ENCODE data around the gene CCR5AS.

Gene CCR5AS

DNA sequence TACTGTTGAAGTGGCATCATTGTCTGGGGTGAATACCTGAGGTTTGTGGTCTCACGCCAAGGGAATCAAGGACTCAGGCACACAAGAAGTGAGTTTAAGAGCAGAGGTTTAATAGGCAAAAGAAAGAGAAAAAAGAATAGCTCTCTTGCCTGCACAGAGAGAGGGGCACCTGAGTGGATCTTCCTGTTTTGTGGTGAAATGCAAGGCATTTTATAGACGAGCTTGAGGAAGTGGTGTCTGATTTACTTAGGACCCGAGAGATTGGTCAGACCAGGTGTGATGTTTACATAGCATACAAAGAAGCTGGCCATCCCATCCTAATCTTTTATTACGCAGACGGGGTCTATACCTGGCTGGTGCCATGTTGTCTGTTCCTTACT lies 22.9 kb downstream of the CCR5AS start:
- no peak for DNase-seq (ENCODE audit: low read depth, low spot score)
- Mint-ChIP-seq H3K4me3 (no peak overlapping the region), H3K27ac (ENCODE audit: unreplicated experiment) (no peak overlapping the region), H3K27me3 (ENCODE audit: low read depth) (peaks cover 12% of the 10 kb centered on the region), H3K36me3 (ENCODE audit: low read depth) (no peaks in the 10 kb centered on the region), H3K9me3 (peaks cover 6% of the 10 kb centered on the region), H3K4me1 (no peaks in the 10 kb centered on the region)
- TF ChIP-seq, protein P1, sequence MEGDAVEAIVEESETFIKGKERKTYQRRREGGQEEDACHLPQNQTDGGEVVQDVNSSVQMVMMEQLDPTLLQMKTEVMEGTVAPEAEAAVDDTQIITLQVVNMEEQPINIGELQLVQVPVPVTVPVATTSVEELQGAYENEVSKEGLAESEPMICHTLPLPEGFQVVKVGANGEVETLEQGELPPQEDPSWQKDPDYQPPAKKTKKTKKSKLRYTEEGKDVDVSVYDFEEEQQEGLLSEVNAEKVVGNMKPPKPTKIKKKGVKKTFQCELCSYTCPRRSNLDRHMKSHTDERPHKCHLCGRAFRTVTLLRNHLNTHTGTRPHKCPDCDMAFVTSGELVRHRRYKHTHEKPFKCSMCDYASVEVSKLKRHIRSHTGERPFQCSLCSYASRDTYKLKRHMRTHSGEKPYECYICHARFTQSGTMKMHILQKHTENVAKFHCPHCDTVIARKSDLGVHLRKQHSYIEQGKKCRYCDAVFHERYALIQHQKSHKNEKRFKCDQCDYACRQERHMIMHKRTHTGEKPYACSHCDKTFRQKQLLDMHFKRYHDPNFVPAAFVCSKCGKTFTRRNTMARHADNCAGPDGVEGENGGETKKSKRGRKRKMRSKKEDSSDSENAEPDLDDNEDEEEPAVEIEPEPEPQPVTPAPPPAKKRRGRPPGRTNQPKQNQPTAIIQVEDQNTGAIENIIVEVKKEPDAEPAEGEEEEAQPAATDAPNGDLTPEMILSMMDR (conservative IDR thresholded peaks at IDR 0.05): no peak

- TF ChIP-seq, protein P1 (conservative IDR thresholded peaks at IDR 0.05): no peak
Observed at GRCh38 chr3:46383211-46383950, 23.5 kb downstream of the CCR5AS start.

GRCh38 chr3:46381625-46382024 lies 25.2 kb downstream of the CCR5AS start:
- Mint-ChIP-seq H3K4me1 (no peaks in the 10 kb centered on the region), H3K27me3 (ENCODE audit: low read depth) (peaks cover 23% of the 10 kb centered on the region), H3K4me3 (no peak overlapping the region), H3K36me3 (ENCODE audit: low read depth) (no peaks in the 10 kb centered on the region), H3K27ac (ENCODE audit: unreplicated experiment) (no peak overlapping the region), H3K9me3 (peaks cover 6% of the 10 kb centered on the region)
- no peak for DNase-seq (ENCODE audit: low read depth, low spot score)
- TF ChIP-seq, protein P1 (conservative IDR thresholded peaks at IDR 0.05): no peak

More at GRCh38 chr3:46383211-46383950, 23.5 kb downstream of the CCR5AS start:
- H3K27ac Mint-ChIP-seq (ENCODE audit: unreplicated experiment): no peak overlapping the region
- no peak for DNase-seq (ENCODE audit: low read depth, low spot score)
- no peaks in the 10 kb centered on the region for H3K4me1 Mint-ChIP-seq
- no peaks in the 10 kb centered on the region for H3K36me3 Mint-ChIP-seq (ENCODE audit: low read depth)
- H3K4me3 Mint-ChIP-seq: no peak overlapping the region
- H3K9me3 Mint-ChIP-seq: peaks cover 6% of the 10 kb centered on the region
- H3K27me3 Mint-ChIP-seq (ENCODE audit: low read depth): peaks cover 13% of the 10 kb centered on the region

GRCh38 chr3:46380471-46381221 lies 26.2 kb downstream of the CCR5AS start:
- TF ChIP-seq, protein P1 (conservative IDR thresholded peaks at IDR 0.05): no peak
- peaks cover 29% of the 10 kb centered on the region for H3K27me3 Mint-ChIP-seq (ENCODE audit: low read depth)
- no peak for DNase-seq (ENCODE audit: low read depth, low spot score)
- H3K36me3 Mint-ChIP-seq (ENCODE audit: low read depth): no peaks in the 10 kb centered on the region
- H3K4me1 Mint-ChIP-seq: no peaks in the 10 kb centered on the region
- H3K4me3 Mint-ChIP-seq: no peak overlapping the region
- H3K27ac Mint-ChIP-seq (ENCODE audit: unreplicated experiment): no peak overlapping the region
- H3K9me3 Mint-ChIP-seq: peaks cover 3% of the 10 kb centered on the region

DNA sequence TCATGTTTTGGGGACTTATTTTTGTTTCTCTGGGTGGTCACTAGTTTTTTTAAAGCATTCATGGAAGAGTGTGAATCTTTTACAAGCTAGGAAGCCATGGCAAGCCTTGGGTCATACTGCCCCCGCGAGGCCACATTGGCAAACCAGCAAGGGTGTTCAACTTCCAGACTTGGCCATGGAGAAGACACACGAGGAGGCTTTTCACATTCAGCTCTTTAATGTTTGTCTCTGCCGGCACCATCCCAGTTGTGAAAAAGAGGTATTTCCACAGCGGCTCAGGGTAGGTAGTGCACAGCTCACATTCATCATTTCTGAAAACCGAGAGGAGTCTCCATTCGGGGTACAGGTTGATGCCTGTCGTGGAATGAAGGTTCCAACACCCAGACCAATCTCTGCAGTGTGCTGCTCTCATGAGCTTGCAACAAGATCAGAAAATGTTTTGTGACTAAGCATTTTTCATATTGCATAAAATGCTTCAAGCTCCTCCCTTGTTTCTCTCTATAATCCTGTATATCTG lies 28.4 kb downstream of the CCR5AS start:
- no peaks in the 10 kb centered on the region for H3K36me3 Mint-ChIP-seq (ENCODE audit: low read depth)
- no peaks in the 10 kb centered on the region for H3K4me1 Mint-ChIP-seq
- no peak overlapping the region for H3K27ac Mint-ChIP-seq (ENCODE audit: unreplicated experiment)
- no peaks in the 10 kb centered on the region for H3K9me3 Mint-ChIP-seq
- no peak overlapping the region for H3K4me3 Mint-ChIP-seq
- DNase-seq (ENCODE audit: low read depth, low spot score): peak; percentile 60
- peaks cover 44% of the 10 kb centered on the region for H3K27me3 Mint-ChIP-seq (ENCODE audit: low read depth)
- TF ChIP-seq, protein P1 (conservative IDR thresholded peaks at IDR 0.05): peak; percentile 75
